ENCODE measurements around the gene POLR1E. TPM values are rescaled to one million over a fixed set of nuclear protein-coding genes. Genes with fewer than 3 reads are reported as not detected.
"Not testable (repeated sequence)": the region's sequence is repeated elsewhere in the genome, so short reads cannot be mapped to it uniquely, and the experiment has no call there.

POLR1E gene
- total and polyA plus RNA-seq, 4 donors, result 21.7 to 26.7 (median 25.0) TPM

DNA sequence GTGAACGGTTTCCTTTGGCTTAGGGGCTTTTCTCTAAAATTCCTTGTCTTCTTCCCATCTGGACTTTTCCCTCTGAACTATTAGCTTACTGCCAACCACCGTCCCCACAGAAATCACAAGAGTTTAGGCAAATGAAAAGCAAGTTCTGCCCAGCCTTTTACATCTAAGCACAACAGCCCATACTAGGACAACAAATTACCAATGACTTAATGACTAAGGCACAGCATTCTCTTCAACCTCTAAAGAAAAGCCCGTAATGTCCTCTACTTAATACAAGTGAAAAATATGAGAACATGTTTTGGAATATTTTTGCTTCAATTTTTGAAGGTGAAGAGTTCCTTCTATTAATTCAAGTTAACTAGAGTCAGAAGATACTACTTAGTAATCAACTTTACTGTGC is 21.7 kb upstream of the POLR1E start:
- WGBS (ENCODE audit: insufficient coverage), result 11% methylated on average over 1 of the region's 3 CpGs
- H3K4me3 ChIP-seq (ENCODE audit: low read depth, low read length), result peak overlapping the region; percentile 98
- H3K4me1 ChIP-seq (ENCODE audit: control insufficient read depth, insufficient read depth, low read length), result peaks cover 19% of the 10 kb centered on the region
- H3K27me3 ChIP-seq (ENCODE audit: control insufficient read depth, insufficient read depth, low read length), result no peaks in the 10 kb centered on the region
- peaks cover 2% of the 10 kb centered on the region for H3K36me3 ChIP-seq (ENCODE audit: control insufficient read depth, insufficient read depth, low read length)
- no peak for DNase-seq (ENCODE audit: low read depth in 4 of 6, low spot score in 6 of 6)
- H3K9me3 ChIP-seq (ENCODE audit: control insufficient read depth, insufficient read depth, low read length), result no peaks in the 10 kb centered on the region
- peak overlapping the region; percentile 100 for H3K27ac ChIP-seq (ENCODE audit: low read depth, low read length)

- DNase-seq (ENCODE audit: low read depth in 4 of 6, low spot score in 6 of 6), result peak in 4 of 6 donors; percentile 19 to 64 (median 56)
- WGBS (ENCODE audit: insufficient coverage), result under 1% methylated on average over 44 of the region's 47 CpGs
- peaks cover 19% of the 10 kb centered on the region for H3K4me1 ChIP-seq (ENCODE audit: control insufficient read depth, insufficient read depth, low read length)
Observed at GRCh38 chr9:37464426-37465248, 21.1 kb upstream of the POLR1E start.

GRCh38 chr9:37465249-37466036 is 20.3 kb upstream of the POLR1E start, which contains the start of gene ZBTB5:
TSS of gene ZBTB5 (minus strand) at chr9:37465450. CDS start at chr9:37442551, 22,899 bp downstream.
- Histone ChIP-seq H3K27me3 (ENCODE audit: control insufficient read depth, insufficient read depth, low read length) (no peaks in the 10 kb centered on the region), H3K9me3 (ENCODE audit: control insufficient read depth, insufficient read depth, low read length) (no peaks in the 10 kb centered on the region), H3K4me1 (ENCODE audit: control insufficient read depth, insufficient read depth, low read length) (peaks cover 19% of the 10 kb centered on the region), H3K27ac (ENCODE audit: low read depth, low read length) (peak within 1 kb of the TSS; percentile 100), H3K4me3 (ENCODE audit: low read depth, low read length) (peak within 1 kb of the TSS; percentile 98), H3K36me3 (ENCODE audit: control insufficient read depth, insufficient read depth, low read length) (no peaks in the 10 kb centered on the region)
- WGBS (ENCODE audit: insufficient coverage), result 0% methylated on average over 37 of the region's 52 CpGs
- DNase-seq (ENCODE audit: low read depth in 4 of 6, low spot score in 6 of 6), result peak; percentile 97 to 100 (median 99)

More at GRCh38 chr9:37464426-37465248, 21.1 kb upstream of the POLR1E start:
- Histone ChIP-seq H3K36me3 (ENCODE audit: control insufficient read depth, insufficient read depth, low read length) (peaks cover 2% of the 10 kb centered on the region), H3K9me3 (ENCODE audit: control insufficient read depth, insufficient read depth, low read length) (no peaks in the 10 kb centered on the region), H3K4me3 (ENCODE audit: low read depth, low read length) (peak overlapping the region; percentile 98), H3K27me3 (ENCODE audit: control insufficient read depth, insufficient read depth, low read length) (no peaks in the 10 kb centered on the region), H3K27ac (ENCODE audit: low read depth, low read length) (peak overlapping the region; percentile 100)

GRCh38 chr9:37466037-37466709 is 19.6 kb upstream of the POLR1E start:
- DNase-seq (ENCODE audit: low read depth in 4 of 6, low spot score in 6 of 6), result peak; percentile 19 to 95 (median 64)
- Histone ChIP-seq H3K27ac (ENCODE audit: low read depth, low read length) (peak overlapping the region; percentile 100), H3K9me3 (ENCODE audit: control insufficient read depth, insufficient read depth, low read length) (no peaks in the 10 kb centered on the region), H3K4me1 (ENCODE audit: control insufficient read depth, insufficient read depth, low read length) (peaks cover 19% of the 10 kb centered on the region), H3K36me3 (ENCODE audit: control insufficient read depth, insufficient read depth, low read length) (no peaks in the 10 kb centered on the region), H3K27me3 (ENCODE audit: control insufficient read depth, insufficient read depth, low read length) (no peaks in the 10 kb centered on the region), H3K4me3 (ENCODE audit: low read depth, low read length) (peak overlapping the region; percentile 98)
- under 1% methylated on average over 46 of the region's 47 CpGs for WGBS (ENCODE audit: insufficient coverage)

- H3K4me1 ChIP-seq (ENCODE audit: control insufficient read depth, insufficient read depth, low read length), result peaks cover 14% of the 10 kb centered on the region
- DNase-seq (ENCODE audit: low read depth in 4 of 6, low spot score in 6 of 6); H3K4me3 ChIP-seq (ENCODE audit: low read depth, low read length); H3K36me3 ChIP-seq (ENCODE audit: control insufficient read depth, insufficient read depth, low read length); H3K27ac ChIP-seq (ENCODE audit: low read depth, low read length); H3K27me3 ChIP-seq (ENCODE audit: control insufficient read depth, insufficient read depth, low read length); H3K9me3 ChIP-seq (ENCODE audit: control insufficient read depth, insufficient read depth, low read length): not testable (repeated sequence)
- WGBS (ENCODE audit: insufficient coverage), result 100% methylated on average over 6 of the region's 17 CpGs
Observed at GRCh38 chr9:37467530-37467929, 18.2 kb upstream of the POLR1E start.

GRCh38 chr9:37468620-37469019 is 17.1 kb upstream of the POLR1E start:
- Histone ChIP-seq H3K9me3 (ENCODE audit: control insufficient read depth, insufficient read depth, low read length) (no peaks in the 10 kb centered on the region), H3K4me1 (ENCODE audit: control insufficient read depth, insufficient read depth, low read length) (peaks cover 14% of the 10 kb centered on the region), H3K27me3 (ENCODE audit: control insufficient read depth, insufficient read depth, low read length) (no peaks in the 10 kb centered on the region), H3K27ac (ENCODE audit: low read depth, low read length) (no peak overlapping the region), H3K4me3 (ENCODE audit: low read depth, low read length) (no peak overlapping the region), H3K36me3 (ENCODE audit: control insufficient read depth, insufficient read depth, low read length) (no peaks in the 10 kb centered on the region)
- DNase-seq (ENCODE audit: low read depth in 4 of 6, low spot score in 6 of 6), result no peak
- WGBS (ENCODE audit: insufficient coverage), result 91% methylated on average over 6 of the region's 6 CpGs

GRCh38 chr9:37471942-37472684 is 13.6 kb upstream of the POLR1E start:
- Histone ChIP-seq H3K27me3 (ENCODE audit: control insufficient read depth, insufficient read depth, low read length) (no peaks in the 10 kb centered on the region), H3K27ac (ENCODE audit: low read depth, low read length) (peak overlapping the region; percentile 75), H3K4me3 (ENCODE audit: low read depth, low read length) (no peak overlapping the region), H3K9me3 (ENCODE audit: control insufficient read depth, insufficient read depth, low read length) (peaks cover 3% of the 10 kb centered on the region), H3K4me1 (ENCODE audit: control insufficient read depth, insufficient read depth, low read length) (peaks cover 3% of the 10 kb centered on the region), H3K36me3 (ENCODE audit: control insufficient read depth, insufficient read depth, low read length) (no peaks in the 10 kb centered on the region)
- peak in 1 of 6 donors; percentile 63 for DNase-seq (ENCODE audit: low read depth in 4 of 6, low spot score in 6 of 6)
- WGBS (ENCODE audit: insufficient coverage), result 30% methylated on average over 5 of the region's 7 CpGs

- not testable (repeated sequence) for H3K4me3 ChIP-seq (ENCODE audit: low read depth, low read length); H3K4me1 ChIP-seq (ENCODE audit: control insufficient read depth, insufficient read depth, low read length); H3K9me3 ChIP-seq (ENCODE audit: control insufficient read depth, insufficient read depth, low read length); DNase-seq (ENCODE audit: low read depth in 4 of 6, low spot score in 6 of 6); H3K27ac ChIP-seq (ENCODE audit: low read depth, low read length); H3K36me3 ChIP-seq (ENCODE audit: control insufficient read depth, insufficient read depth, low read length); H3K27me3 ChIP-seq (ENCODE audit: control insufficient read depth, insufficient read depth, low read length)
- 33% methylated on average over 3 of the region's 6 CpGs for WGBS (ENCODE audit: insufficient coverage)
Observed at GRCh38 chr9:37473982-37474381, 11.8 kb upstream of the POLR1E start.

DNA sequence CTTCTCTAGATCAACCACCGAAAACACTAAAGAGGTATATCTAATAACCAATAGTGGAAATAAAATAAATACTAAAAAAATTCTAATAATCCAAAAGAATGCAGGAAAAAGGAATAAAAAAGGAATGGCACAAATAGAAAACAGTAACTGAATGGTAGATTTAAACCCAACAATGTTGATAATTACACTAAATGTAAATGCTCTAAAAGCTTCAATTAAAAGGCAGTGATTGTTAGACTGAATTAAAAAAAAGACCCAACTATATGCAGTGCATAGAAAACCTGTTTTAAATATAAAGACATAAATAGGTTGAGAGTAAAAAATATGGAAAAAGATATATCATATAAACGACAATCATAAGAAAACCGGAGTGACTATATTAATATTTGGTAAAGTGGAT is 11.3 kb upstream of the POLR1E start:
- peaks cover 3% of the 10 kb centered on the region for H3K4me1 ChIP-seq (ENCODE audit: control insufficient read depth, insufficient read depth, low read length)
- no CpG with 5 or more reads among the region's 3 CpGs for WGBS (ENCODE audit: insufficient coverage)
- H3K4me3 ChIP-seq (ENCODE audit: low read depth, low read length), result no peak overlapping the region

More for the DNA sequence above, 11.3 kb upstream of the POLR1E start:
- Histone ChIP-seq H3K27ac (ENCODE audit: low read depth, low read length) (no peak overlapping the region), H3K9me3 (ENCODE audit: control insufficient read depth, insufficient read depth, low read length) (peaks cover 3% of the 10 kb centered on the region), H3K36me3 (ENCODE audit: control insufficient read depth, insufficient read depth, low read length) (no peaks in the 10 kb centered on the region), H3K27me3 (ENCODE audit: control insufficient read depth, insufficient read depth, low read length) (no peaks in the 10 kb centered on the region)
- DNase-seq (ENCODE audit: low read depth in 4 of 6, low spot score in 6 of 6), result no peak

Data from spinal cord (tissue), 10 donors.